HCT116 (cell line): ENCODE data around the gene SGPP2.

ENCODE experiments used
- SP1 ChIP-seq: IDR thresholded peaks from 2 replicates; pipeline ENCODE4 v1.6.1; 2012; ENCODE audit warnings: low read depth
- ZNF274 ChIP-seq: fragments of 200-500 bp; sonication (Bioruptor generic); IDR thresholded peaks from 2 replicates; pipeline ENCODE4 v1.6.1; 2014; ENCODE audit warnings: mild to moderate bottlenecking, low read depth, low read length, inconsistent platforms
- TF ChIP-seq, protein P1 (sequence below), 3 experiments: fragments of 200-600 bp in 1 of 3; sonication (generic) in 1 of 3; IDR thresholded peaks in 2 of 3; conservative IDR thresholded peaks in 1 of 3; 2 replicates each; pipeline ENCODE4 v1.5.1; 2012 to 2017; ENCODE audit warnings: low read depth in 2 of 3, low read length in 2 of 3, antibody characterized with exemption in 1 of 3, borderline replicate concordance in 1 of 3, control low read depth in 1 of 3, mild to moderate bottlenecking in 1 of 3, mixed read lengths in 1 of 3, mixed run types in 1 of 3, moderate library complexity in 1 of 3; ENCODE audit not compliant: insufficient read depth in 1 of 3
- TF ChIP-seq, protein P2 (sequence below): IDR thresholded peaks from 2 replicates; pipeline ENCODE4 v1.6.1; 2011; ENCODE audit warnings: mild to moderate bottlenecking, low read length, moderate library complexity; ENCODE audit not compliant: insufficient replicate concordance; ENCODE audit errors: extremely low read depth

DNA sequence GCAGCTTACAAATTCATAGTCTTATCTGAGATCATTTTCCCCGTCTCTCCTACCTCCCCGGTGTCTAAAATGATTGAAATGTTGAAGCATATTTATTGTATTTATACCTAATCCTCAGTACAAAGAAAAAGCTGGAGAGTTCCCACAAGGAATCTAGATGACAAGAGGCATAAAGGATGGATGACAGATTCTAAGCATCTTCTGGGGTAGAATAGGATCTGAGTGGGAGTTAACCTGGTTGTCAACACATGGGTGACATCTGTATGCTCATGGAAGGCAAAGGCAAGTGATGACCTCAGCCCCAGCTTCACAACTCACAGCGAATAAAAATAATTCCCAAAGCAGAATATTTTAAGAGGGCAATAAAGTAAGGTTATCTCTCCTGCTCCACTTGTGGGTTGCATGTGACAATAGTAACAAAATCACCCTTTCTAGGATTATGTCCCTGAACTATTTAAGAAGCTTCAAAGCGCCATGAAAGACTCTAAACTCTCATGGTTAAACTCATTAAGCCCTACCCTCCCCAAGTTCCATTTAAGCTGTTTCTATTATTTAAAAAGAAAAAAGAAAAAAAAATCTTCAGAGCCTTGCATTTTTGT lies 32.2 kb downstream of the SGPP2 start:
- TF ChIP-seq, protein P1, sequence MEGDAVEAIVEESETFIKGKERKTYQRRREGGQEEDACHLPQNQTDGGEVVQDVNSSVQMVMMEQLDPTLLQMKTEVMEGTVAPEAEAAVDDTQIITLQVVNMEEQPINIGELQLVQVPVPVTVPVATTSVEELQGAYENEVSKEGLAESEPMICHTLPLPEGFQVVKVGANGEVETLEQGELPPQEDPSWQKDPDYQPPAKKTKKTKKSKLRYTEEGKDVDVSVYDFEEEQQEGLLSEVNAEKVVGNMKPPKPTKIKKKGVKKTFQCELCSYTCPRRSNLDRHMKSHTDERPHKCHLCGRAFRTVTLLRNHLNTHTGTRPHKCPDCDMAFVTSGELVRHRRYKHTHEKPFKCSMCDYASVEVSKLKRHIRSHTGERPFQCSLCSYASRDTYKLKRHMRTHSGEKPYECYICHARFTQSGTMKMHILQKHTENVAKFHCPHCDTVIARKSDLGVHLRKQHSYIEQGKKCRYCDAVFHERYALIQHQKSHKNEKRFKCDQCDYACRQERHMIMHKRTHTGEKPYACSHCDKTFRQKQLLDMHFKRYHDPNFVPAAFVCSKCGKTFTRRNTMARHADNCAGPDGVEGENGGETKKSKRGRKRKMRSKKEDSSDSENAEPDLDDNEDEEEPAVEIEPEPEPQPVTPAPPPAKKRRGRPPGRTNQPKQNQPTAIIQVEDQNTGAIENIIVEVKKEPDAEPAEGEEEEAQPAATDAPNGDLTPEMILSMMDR (IDR thresholded peaks at IDR 0.05 in 2 of 3, conservative IDR thresholded peaks at IDR 0.05 in 1 of 3; ENCODE audit: borderline replicate concordance in 1 of 3, insufficient read depth in 1 of 3, low read depth in 2 of 3, low read length in 2 of 3) = no peak
- TF ChIP-seq, protein P2, sequence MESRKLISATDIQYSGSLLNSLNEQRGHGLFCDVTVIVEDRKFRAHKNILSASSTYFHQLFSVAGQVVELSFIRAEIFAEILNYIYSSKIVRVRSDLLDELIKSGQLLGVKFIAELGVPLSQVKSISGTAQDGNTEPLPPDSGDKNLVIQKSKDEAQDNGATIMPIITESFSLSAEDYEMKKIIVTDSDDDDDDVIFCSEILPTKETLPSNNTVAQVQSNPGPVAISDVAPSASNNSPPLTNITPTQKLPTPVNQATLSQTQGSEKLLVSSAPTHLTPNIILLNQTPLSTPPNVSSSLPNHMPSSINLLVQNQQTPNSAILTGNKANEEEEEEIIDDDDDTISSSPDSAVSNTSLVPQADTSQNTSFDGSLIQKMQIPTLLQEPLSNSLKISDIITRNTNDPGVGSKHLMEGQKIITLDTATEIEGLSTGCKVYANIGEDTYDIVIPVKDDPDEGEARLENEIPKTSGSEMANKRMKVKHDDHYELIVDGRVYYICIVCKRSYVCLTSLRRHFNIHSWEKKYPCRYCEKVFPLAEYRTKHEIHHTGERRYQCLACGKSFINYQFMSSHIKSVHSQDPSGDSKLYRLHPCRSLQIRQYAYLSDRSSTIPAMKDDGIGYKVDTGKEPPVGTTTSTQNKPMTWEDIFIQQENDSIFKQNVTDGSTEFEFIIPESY = no peak
- TF ChIP-seq ZNF274 = no peak
- no peak for TF ChIP-seq SP1
